NT2/D1 (cell line): ENCODE measurements around the gene BMP2K.

ENCODE experiments used
- SUZ12 ChIP-seq: IDR thresholded peaks from 2 replicates; pipeline ENCODE4 v1.6.1; 2011; ENCODE audit not compliant: insufficient read length, insufficient read depth; ENCODE audit errors: extremely low read depth
- YY1 ChIP-seq: IDR thresholded peaks from 2 replicates; pipeline ENCODE4 v1.6.1; 2011; ENCODE audit not compliant: insufficient read length, insufficient read depth

- no peak for TF ChIP-seq YY1
- no peak for TF ChIP-seq SUZ12
Measured at GRCh38 chr4:78910612-78911011, 134.5 kb downstream of the BMP2K start.
